Measurements from ENCODE around the gene SLC16A13.
"Not testable (repeated sequence)": the region's sequence is repeated elsewhere in the genome, so short reads cannot be mapped to it uniquely, and the experiment has no call there.

The SLC16A13 gene, protein sequence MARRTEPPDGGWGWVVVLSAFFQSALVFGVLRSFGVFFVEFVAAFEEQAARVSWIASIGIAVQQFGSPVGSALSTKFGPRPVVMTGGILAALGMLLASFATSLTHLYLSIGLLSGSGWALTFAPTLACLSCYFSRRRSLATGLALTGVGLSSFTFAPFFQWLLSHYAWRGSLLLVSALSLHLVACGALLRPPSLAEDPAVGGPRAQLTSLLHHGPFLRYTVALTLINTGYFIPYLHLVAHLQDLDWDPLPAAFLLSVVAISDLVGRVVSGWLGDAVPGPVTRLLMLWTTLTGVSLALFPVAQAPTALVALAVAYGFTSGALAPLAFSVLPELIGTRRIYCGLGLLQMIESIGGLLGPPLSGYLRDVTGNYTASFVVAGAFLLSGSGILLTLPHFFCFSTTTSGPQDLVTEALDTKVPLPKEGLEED

DNA sequence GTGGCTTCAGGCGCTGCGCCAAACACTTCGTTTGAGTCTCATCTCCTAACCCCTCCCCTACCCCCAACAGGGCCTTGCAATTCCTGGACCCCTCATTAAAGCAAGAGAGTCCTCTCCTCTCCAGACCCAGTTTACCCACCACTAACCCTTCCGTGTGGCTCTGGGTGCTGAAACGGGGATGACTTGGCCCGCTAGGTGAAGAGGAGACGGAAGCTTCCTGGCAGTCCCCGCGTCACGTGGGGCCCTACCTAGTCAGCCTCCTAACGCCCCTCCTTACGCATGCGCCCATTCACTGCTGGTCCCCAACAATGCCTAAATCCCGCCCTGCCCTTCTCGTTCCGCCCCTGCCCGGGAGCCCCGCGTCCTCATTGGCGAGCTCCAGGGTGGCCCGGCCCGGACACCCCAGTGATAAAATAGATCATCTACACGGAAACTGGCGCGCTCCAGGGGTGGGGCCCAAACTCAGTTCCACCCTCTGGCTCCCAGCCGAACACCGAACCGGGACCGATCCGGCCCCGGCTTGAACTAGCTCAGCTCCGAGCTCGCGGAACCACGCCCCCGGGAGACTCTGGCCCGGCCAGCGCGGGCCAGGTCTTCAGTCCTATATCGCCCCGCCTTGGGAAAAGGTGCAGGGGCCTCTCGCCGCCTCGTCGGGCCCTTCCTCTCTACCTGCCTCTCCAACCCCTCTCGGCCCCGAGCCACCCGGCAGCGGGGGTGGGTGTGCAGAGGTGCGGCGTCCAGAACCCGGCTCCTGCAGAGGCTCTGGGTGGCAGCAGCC is at the start of gene SLC16A13:
Gene SLC16A13, plus strand, starts transcription at position 425 of the 778 bp plus-strand sequence. CDS start 368 bp downstream, outside the sequence.
- DNase-seq (ENCODE audit: low spot score) = peak; percentile 99

GRCh38 chr17:6986676-6987075 is 49.1 kb upstream of the SLC16A13 start:
- no peak for DNase-seq (ENCODE audit: low spot score)

- DNase-seq (ENCODE audit: low spot score) = no peak
These were observed 46.0 kb upstream of the SLC16A13 start for GRCh38 chr17:6989779-6990178.

GRCh38 chr17:6993613-6994056 is 42.2 kb upstream of the SLC16A13 start:
- DNase-seq (ENCODE audit: low spot score) = not testable (repeated sequence)

DNA sequence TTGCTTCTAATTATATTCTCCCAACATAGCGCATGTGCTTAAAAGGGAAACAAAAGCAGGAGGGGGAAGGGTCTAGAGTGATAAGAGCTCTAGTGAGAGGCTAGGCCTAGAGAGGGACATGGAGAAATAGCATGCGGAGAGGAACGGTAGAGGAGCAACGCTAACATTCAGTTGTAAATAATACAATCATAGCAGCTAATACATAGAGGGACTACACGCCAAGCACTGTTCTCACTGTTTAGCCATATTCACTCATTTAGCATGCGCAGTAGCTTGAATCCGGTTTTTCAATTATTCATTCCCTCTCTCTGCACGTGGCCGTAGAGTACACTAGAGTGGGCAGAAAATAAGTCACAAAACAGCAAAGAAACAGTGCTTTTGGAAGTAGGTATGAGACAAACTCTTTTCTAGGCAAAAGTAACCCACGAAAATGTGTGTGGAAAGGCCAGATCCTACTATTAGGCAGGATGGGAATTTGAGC is 41.7 kb upstream of the SLC16A13 start:
- DNase-seq (ENCODE audit: low spot score) = no peak

DNA sequence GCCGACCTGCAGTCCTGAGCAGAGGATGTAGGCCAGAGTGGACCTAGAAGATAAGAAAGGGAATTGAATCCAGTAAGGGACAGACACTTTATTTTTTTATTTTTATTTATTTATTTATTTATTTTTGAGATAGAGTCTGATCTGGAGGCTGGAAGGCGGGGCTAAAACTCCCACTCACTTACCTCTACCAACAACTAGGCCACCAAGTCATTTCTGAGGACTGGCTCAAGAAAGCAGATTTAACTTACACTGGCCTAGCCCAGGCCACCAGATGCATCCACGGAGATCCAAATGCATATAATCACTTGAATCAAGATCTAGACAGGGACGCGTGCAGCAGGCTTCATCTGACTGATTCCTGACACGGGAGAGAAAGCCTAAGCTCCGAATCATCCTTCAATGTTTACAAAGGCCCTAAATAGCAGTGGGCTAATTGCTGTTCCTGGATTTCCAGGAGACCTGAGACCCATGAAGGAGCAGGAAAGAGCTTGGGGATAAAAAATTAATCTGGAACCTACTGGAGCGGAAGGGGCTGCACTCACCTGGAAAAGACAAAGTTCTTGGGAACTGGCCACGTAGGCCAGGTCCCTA is 41.1 kb upstream of the SLC16A13 start:
- no peak for DNase-seq (ENCODE audit: low spot score)

DNA sequence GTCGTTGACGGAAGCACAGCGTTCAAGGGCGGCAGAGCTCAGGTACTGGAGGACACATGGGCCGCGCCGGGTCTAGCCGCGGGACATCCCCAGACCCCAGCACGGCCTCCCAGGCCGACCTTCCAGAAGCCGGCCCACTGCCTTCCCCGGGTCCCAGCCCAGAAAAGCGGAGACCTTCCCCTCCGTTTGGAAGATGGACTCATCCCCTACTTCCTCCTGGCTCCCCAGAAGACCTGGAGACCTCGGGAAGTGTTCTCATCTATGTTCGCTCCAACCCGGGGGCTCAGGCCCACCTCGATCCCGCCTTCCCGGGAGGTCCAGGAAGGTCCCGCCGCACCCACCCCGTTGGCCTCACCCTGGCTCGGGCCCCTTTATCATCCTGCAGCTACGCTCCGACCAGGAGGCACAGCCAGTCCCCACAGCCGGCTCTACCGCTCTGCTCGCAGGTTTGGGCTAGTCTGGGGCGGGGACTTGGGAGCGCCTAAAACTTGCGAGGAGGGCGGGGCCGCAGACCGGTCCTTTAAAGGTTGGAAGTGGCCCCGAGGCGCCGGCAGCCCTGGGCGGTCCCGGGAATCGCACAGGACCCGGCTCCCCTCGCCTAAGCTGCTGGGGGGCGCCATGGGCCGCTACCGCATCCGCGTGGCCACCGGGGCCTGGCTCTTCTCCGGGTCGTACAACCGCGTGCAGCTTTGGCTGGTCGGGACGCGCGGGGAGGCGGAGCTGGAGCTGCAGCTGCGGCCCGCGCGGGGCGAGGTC is 40.1 kb upstream of the SLC16A13 start, which contains the start of gene ALOX12:
Gene ALOX12, plus strand, starts transcription at position 550 of the 756 bp plus-strand sequence. Its CDS starts 69 bp downstream, at position 619.
- DNase-seq (ENCODE audit: low spot score) = no peak

DNA sequence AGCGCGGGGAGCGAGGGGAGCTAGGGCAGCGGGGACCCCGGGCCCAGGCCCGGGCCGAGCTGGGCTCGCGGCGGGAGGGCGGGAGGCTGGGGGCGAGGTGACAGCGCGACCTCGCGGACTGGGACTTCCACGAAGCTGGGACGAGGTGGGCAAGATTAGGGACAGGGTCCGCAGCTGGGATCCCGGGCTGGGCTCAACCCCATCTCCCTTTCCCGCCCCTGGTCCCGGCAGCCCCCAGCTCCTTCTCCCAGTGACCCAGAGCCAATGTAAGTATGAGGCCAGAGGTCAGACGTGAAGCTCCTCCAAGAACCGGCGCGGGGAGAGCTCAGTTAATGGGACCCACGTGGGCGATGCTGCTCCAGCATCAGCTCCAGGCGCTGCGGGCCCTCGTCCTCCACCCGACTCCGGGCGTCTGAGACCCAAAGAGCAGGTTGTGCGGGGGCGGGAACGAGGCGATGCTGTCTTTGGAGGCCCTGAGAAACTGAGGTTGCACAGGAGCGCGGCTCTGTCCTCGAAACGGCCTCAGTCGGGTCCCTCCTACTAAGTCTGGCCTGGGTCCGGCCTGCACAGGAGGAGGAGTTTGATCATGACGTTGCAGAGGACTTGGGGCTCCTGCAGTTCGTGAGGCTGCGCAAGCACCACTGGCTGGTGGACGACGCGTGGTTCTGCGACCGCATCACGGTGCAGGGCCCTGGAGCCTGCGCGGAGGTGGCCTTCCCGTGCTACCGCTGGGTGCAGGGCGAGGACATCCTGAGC is 39.4 kb upstream of the SLC16A13 start:
- DNase-seq (ENCODE audit: low spot score) = no peak

DNA sequence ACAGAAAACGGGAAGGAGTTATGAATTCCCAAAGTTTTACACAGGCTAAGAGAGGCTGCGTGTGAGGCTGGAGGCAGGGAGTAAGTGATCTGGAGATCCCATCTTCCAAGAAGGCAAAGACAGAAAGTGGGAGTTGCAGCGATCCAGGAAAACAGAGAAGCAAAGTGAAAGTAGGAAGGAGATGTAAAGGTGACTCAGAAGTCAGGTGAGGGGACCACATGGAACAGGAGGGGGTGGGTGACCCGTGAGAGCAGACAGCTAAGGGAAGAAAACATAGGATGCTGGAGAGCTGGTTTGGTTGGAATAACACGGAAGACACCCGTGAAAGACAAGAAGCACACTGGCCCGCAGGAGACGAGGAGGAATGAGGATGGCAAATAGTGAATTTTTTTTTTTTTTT is 38.6 kb upstream of the SLC16A13 start:
- no peak for DNase-seq (ENCODE audit: low spot score)

DNA sequence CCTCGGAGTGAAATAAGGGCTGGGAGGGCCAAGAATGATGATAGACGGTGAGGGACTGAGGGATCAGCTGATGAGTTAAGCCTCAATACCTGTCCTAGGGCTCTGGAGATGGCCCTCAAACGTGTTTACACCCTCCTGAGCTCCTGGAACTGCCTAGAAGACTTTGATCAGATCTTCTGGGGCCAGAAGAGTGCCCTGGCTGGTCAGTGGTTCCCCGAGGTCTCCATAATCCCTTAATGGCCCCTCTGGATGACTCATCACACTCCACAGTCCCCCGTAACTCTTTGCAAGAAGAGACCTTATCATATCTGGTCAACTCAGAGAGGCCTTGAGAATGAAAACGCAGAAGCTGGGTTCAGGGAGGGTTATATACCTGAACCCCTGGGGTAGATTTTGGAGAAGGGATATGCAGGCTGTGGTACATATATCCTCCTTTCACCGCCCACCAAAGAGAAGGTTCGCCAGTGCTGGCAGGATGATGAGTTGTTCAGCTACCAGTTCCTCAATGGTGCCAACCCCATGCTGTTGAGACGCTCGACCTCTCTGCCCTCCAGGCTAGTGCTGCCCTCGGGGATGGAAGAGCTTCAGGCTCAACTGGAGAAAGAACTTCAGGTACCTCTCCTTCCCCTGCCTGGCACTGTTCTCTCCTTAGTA is 36.8 kb upstream of the SLC16A13 start:
- no peak for DNase-seq (ENCODE audit: low spot score)

DNA sequence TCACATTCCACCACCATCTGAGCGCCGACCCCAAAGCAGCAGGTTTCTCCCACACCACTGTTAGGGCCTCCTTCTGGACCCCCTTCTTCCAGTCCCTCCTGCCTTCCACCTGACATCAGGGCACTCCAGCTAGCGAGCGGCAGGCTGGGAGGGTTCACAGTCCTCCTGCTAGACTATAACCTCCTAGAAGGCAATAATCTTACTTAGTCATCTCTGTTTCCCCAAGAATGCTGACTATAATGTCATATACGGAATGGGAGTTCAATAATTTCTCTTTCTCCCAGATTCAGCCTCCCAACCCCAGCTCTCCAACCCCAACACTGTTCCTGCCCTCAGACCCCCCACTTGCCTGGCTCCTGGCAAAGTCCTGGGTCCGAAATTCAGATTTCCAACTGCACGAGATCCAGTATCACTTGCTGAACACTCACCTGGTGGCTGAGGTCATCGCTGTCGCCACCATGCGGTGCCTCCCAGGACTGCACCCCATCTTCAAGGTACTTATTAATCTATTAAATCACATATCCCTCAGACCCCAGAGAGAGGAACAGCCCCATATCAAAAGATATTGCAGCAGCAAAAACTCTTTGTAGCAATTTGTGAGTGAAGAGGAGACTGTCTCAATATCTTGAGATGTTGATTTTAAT is 34.4 kb upstream of the SLC16A13 start:
- DNase-seq (ENCODE audit: low spot score) = peak; percentile 52

DNA sequence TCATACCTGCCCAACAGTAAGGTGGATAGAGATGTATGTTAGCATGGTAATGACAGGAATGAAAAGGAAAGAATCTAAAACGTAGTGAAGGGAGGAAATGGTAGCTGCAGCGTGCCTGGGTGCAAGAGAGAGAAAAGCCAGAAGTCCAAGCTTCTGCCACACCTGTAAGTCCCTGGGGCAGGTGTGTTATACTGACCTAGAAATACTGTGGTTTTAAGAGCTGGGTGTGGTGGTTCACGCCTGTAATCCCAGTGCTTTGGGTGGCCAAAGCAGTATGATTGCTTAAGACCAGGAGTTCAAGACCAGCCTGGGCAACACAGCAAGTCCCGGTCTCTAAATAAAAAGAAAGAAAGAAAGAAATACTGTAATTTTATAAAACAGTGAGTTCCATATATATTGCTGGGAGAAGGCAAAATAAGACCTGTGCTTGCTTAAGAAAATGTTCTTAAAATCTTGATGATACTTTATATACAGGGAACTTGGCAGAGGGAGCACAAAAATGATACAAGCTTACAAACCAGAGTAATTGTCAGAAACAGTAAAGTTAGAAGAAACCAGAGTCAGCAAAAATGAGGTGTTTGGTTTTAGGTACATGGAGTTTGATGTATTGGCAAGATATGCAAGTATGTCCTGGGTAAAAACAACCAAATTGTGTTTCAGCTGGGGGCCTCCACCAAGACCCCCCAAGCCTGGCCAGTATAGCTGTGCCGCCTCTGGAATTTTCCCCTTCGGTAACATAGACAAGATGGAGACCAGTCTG is 33.3 kb upstream of the SLC16A13 start:
- no peak for DNase-seq (ENCODE audit: low spot score)

DNA sequence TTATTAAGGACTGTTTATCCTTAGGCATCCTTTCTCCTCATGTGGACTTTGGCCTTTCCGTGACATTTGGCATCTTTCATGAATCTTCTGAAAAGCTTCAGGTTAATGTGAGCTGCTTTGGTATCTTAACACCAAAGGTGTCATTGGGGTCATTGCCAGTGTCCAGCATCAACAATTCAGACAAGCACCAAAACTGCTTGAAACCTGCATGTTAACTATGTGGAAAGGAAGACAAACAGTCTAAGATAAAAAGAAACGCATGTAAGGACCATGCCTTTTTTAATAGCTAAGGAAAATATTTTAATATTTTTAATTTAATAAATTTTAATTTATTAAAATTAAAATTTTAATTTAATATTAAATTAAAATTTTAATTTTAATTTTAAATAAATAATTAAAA is 32.1 kb upstream of the SLC16A13 start:
- DNase-seq (ENCODE audit: low spot score) = no peak

- DNase-seq (ENCODE audit: low spot score) = peak; percentile 88
These were observed 31.2 kb upstream of the SLC16A13 start for GRCh38 chr17:7004398-7005253.

DNA sequence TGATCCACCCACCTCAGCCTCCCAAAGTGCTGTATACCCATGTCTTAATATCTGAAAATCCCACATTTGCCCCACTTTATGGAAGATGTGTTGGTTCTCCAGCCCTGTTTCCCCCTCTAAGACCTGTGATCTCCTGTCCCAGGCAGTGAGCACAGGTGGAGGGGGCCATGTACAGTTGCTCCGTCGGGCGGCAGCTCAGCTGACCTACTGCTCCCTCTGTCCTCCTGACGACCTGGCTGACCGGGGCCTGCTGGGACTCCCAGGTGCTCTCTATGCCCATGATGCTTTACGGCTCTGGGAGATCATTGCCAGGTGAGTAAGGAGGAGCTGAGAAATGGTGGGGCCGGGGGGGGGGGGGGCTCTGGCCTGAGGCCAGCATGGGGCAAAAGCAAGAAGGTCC is 30.1 kb upstream of the SLC16A13 start:
- no peak for DNase-seq (ENCODE audit: low spot score)

- DNase-seq (ENCODE audit: low spot score) = no peak
These were observed 28.7 kb upstream of the SLC16A13 start for GRCh38 chr17:7007143-7007542.

- no peak for DNase-seq (ENCODE audit: low spot score)
These were observed 25.3 kb upstream of the SLC16A13 start for GRCh38 chr17:7010523-7010922.

GRCh38 chr17:7011415-7011814 is 24.4 kb upstream of the SLC16A13 start:
- no peak for DNase-seq (ENCODE audit: low spot score)
